Endothelial cell of umbilical vein (primary cell): ENCODE results near the gene STC2.

ENCODE experiments used
- CTCF ChIP-seq, 2 donors: IDR thresholded peaks; 1 replicate in 1 of 2; 2 replicates in 1 of 2; pipeline ENCODE4 v1.5.1; 2011; ENCODE audit warnings: low read length in 2 of 2, mild to moderate bottlenecking in 2 of 2, moderate library complexity in 2 of 2, control low read depth in 1 of 2, inconsistent platforms in 1 of 2, low read depth in 1 of 2; ENCODE audit not compliant: insufficient read depth in 1 of 2; ENCODE audit errors: extremely low read depth in 1 of 2
- EZH2 ChIP-seq: IDR thresholded peaks from 2 replicates; pipeline ENCODE4 v1.6.1; 2012; ENCODE audit warnings: borderline replicate concordance, low read depth, mild to moderate bottlenecking, moderate library complexity, low read length, inconsistent platforms; ENCODE audit not compliant: severe bottlenecking
- FOS ChIP-seq: IDR thresholded peaks from 2 replicates; pipeline ENCODE4 v1.6.1; 2011; ENCODE audit warnings: mild to moderate bottlenecking, low read length, moderate library complexity, borderline replicate concordance; ENCODE audit not compliant: insufficient read depth
- GATA2 ChIP-seq: IDR thresholded peaks from 2 replicates; pipeline ENCODE4 v1.7.0; 2011; ENCODE audit warnings: low read depth, mild to moderate bottlenecking, moderate library complexity, mixed read lengths, low read length; ENCODE audit not compliant: insufficient read length, insufficient read depth
- JUN ChIP-seq: IDR thresholded peaks from 2 replicates; pipeline ENCODE4 v1.6.1; 2011; ENCODE audit warnings: borderline replicate concordance, low read depth; ENCODE audit not compliant: insufficient read length, insufficient read depth
- MAX ChIP-seq: IDR thresholded peaks from 2 replicates; pipeline ENCODE4 v1.6.1; 2011; ENCODE audit not compliant: insufficient read depth, insufficient read length
- MYC ChIP-seq: IDR thresholded peaks from one replicate; pipeline ENCODE4 v1.6.1; 2011; ENCODE audit warnings: mild to moderate bottlenecking, low read depth, low read length
- POLR2A ChIP-seq: IDR thresholded peaks from 2 replicates; pipeline ENCODE4 v1.6.1; 2012; ENCODE audit warnings: low read depth, mild to moderate bottlenecking, control low read depth, low read length
- POLR2AphosphoS5 ChIP-seq: IDR thresholded peaks from 2 replicates; pipeline ENCODE4 v1.6.1; 2012; ENCODE audit warnings: low read depth, mild to moderate bottlenecking, control low read depth, low read length, moderate library complexity; ENCODE audit not compliant: insufficient read depth

- no peak for TF ChIP-seq CTCF (IDR thresholded peaks at IDR 0.05; ENCODE audit: extremely low read depth in 1 of 2, insufficient read depth in 1 of 2, low read depth in 1 of 2, low read length in 2 of 2)
- no peak for TF ChIP-seq POLR2AphosphoS5
- TF ChIP-seq MYC, result no peak
- TF ChIP-seq EZH2, result no peak
- TF ChIP-seq POLR2A, result no peak
- TF ChIP-seq MAX, result no peak
- no peak for TF ChIP-seq FOS
- no peak for TF ChIP-seq JUN
- TF ChIP-seq GATA2, result no peak
Observed at GRCh38 chr5:173279166-173279565, 49.0 kb downstream of the STC2 start.
